IMR-90 (cell line): ENCODE data around the gene GPC6.

Experiments
- MAFK ChIP-seq: IDR thresholded peaks from 2 replicates; pipeline ENCODE4 v1.6.1; 2012; ENCODE audit warnings: low read depth, low read length, improper control_type of control experiment
- MAZ ChIP-seq: IDR thresholded peaks from 2 replicates; pipeline ENCODE4 v1.6.1; 2012; ENCODE audit warnings: low read depth, mild to moderate bottlenecking, low read length, improper control_type of control experiment, moderate library complexity, borderline replicate concordance
- POLR2A ChIP-seq: IDR thresholded peaks from 2 replicates; pipeline ENCODE4 v1.6.1; 2012; ENCODE audit warnings: mild to moderate bottlenecking, low read depth, low read length
- RCOR1 ChIP-seq: IDR thresholded peaks from 2 replicates; pipeline ENCODE4 v1.6.1; 2012; ENCODE audit warnings: mild to moderate bottlenecking, low read length, improper control_type of control experiment; ENCODE audit not compliant: insufficient replicate concordance
- TF ChIP-seq, protein P1 (sequence below): conservative IDR thresholded peaks from 2 replicates; pipeline ENCODE4 v1.5.1; 2012; ENCODE audit warnings: mild to moderate bottlenecking, low read depth, low read length, improper control_type of control experiment

- TF ChIP-seq POLR2A (no peak), MAZ (no peak), RCOR1 (no peak), MAFK (no peak)
- TF ChIP-seq, protein P1, sequence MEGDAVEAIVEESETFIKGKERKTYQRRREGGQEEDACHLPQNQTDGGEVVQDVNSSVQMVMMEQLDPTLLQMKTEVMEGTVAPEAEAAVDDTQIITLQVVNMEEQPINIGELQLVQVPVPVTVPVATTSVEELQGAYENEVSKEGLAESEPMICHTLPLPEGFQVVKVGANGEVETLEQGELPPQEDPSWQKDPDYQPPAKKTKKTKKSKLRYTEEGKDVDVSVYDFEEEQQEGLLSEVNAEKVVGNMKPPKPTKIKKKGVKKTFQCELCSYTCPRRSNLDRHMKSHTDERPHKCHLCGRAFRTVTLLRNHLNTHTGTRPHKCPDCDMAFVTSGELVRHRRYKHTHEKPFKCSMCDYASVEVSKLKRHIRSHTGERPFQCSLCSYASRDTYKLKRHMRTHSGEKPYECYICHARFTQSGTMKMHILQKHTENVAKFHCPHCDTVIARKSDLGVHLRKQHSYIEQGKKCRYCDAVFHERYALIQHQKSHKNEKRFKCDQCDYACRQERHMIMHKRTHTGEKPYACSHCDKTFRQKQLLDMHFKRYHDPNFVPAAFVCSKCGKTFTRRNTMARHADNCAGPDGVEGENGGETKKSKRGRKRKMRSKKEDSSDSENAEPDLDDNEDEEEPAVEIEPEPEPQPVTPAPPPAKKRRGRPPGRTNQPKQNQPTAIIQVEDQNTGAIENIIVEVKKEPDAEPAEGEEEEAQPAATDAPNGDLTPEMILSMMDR, result no peak
Measured at GRCh38 chr13:93437081-93437480, 210.5 kb downstream of the GPC6 start.
